GM12801 (cell line): ENCODE measurements around the gene KCNG2.

Source experiments
- CTCF ChIP-seq: IDR thresholded peaks from one replicate; pipeline ENCODE4 v1.5.1; 2011; ENCODE audit warnings: control low read depth; ENCODE audit not compliant: insufficient read length; ENCODE audit errors: extremely low read depth

KCNG2 gene

GRCh38 chr18:79817607-79817998, 19.9 kb downstream of the KCNG2 start:
- TF ChIP-seq CTCF, result no peak

- TF ChIP-seq CTCF, result no peak
Measured at GRCh38 chr18:79818036-79818435, 20.3 kb downstream of the KCNG2 start.

GRCh38 chr18:79818631-79819030, 20.9 kb downstream of the KCNG2 start:
- no peak for TF ChIP-seq CTCF

- TF ChIP-seq CTCF, result no peak
Measured at GRCh38 chr18:79819064-79819967, 21.6 kb downstream of the KCNG2 start.

GRCh38 chr18:79819968-79820351, 22.2 kb downstream of the KCNG2 start:
- no peak for TF ChIP-seq CTCF

- TF ChIP-seq CTCF, result no peak
Measured at GRCh38 chr18:79823120-79823519, 25.4 kb downstream of the KCNG2 start.

GRCh38 chr18:79825913-79826312, 28.2 kb downstream of the KCNG2 start:
- no peak for TF ChIP-seq CTCF
